Liver (tissue), 9 donors: Measurements from ENCODE around the gene NLRP5. TPM values are rescaled to one million over a fixed set of nuclear protein-coding genes. Genes with fewer than 3 reads are reported as not detected.

ENCODE experiments used
- DNase-seq: peaks from one replicate; pipeline ENCODE4 v3.0.0-alpha.2; 2017; ENCODE audit warnings: low spot score
- H3K27ac ChIP-seq, 2 donors: one replicate each; pipeline ENCODE4 v1.7.0; 2013; ENCODE audit warnings: inconsistent platforms in 2 of 2, low read length in 2 of 2, control low read depth in 1 of 2, low read depth in 1 of 2, mild to moderate bottlenecking in 1 of 2
- H3K27me3 ChIP-seq, 4 donors: one replicate each; pipeline versions ENCODE4 v1.6.1 to v1.7.0; 2013; ENCODE audit warnings: low read length in 3 of 4, inconsistent platforms in 1 of 4, mild to moderate bottlenecking in 1 of 4, moderate library complexity in 1 of 4; ENCODE audit not compliant: control insufficient read depth in 4 of 4, insufficient read depth in 4 of 4
- H3K36me3 ChIP-seq, 4 donors: one replicate each; pipeline versions ENCODE4 v1.6.1 to v1.7.0; 2013; ENCODE audit warnings: low read length in 3 of 4, mild to moderate bottlenecking in 3 of 4, low read depth in 1 of 4, moderate library complexity in 1 of 4; ENCODE audit not compliant: control insufficient read depth in 4 of 4, insufficient read depth in 3 of 4
- H3K4me1 ChIP-seq, 4 donors: one replicate each; pipeline versions ENCODE4 v1.6.1 to v1.7.0; 2013; ENCODE audit warnings: low read length in 3 of 4, mild to moderate bottlenecking in 3 of 4, moderate library complexity in 1 of 4; ENCODE audit not compliant: control insufficient read depth in 4 of 4, insufficient read depth in 4 of 4
- H3K4me3 ChIP-seq, 3 donors: one replicate each; pipeline versions ENCODE4 v1.6.1 to v1.7.0; 2013; ENCODE audit warnings: low read length in 3 of 3, control low read depth in 1 of 3, low read depth in 1 of 3, mild to moderate bottlenecking in 1 of 3
- H3K9ac ChIP-seq, 2 donors: one replicate each; pipeline ENCODE4 v1.7.0; 2013; ENCODE audit warnings: low read length in 2 of 2, mild to moderate bottlenecking in 2 of 2, moderate library complexity in 2 of 2, control low read depth in 1 of 2, low read depth in 1 of 2
- H3K9me3 ChIP-seq, 4 donors: one replicate each; pipeline versions ENCODE4 v1.6.1 to v1.7.0; 2013; ENCODE audit warnings: low read length in 3 of 4; ENCODE audit not compliant: control insufficient read depth in 4 of 4
- EGR1 ChIP-seq, 2 donors: IDR thresholded peaks; 2 replicates each; pipeline ENCODE4 v1.6.1; 2016 to 2018; ENCODE audit warnings: antibody characterized with exemption in 2 of 2, low read depth in 2 of 2
- FOXA1 ChIP-seq: IDR thresholded peaks from 2 replicates; pipeline ENCODE4 v1.6.1; 2016; ENCODE audit warnings: antibody characterized with exemption
- FOXA2 ChIP-seq: IDR thresholded peaks from 2 replicates; pipeline ENCODE4 v1.6.1; 2016; ENCODE audit warnings: antibody characterized with exemption
- GABPA ChIP-seq, 2 donors: IDR thresholded peaks in 1 of 2; conservative IDR thresholded peaks in 1 of 2; 2 replicates each; pipeline ENCODE4 v1.6.1; 2016; ENCODE audit warnings: antibody characterized with exemption in 2 of 2, mild to moderate bottlenecking in 1 of 2, moderate library complexity in 1 of 2
- HNF4A ChIP-seq, 2 donors: conservative IDR thresholded peaks; 2 replicates each; pipeline ENCODE4 v1.6.1; 2016; ENCODE audit warnings: antibody characterized with exemption in 2 of 2, mild to moderate bottlenecking in 2 of 2
- HNF4G ChIP-seq: IDR thresholded peaks from 2 replicates; pipeline ENCODE4 v1.6.1; 2016; ENCODE audit warnings: antibody characterized with exemption
- JUND ChIP-seq, 2 donors: IDR thresholded peaks; 2 replicates each; pipeline ENCODE4 v1.6.1; 2016; ENCODE audit warnings: antibody characterized with exemption in 2 of 2
- NR2F2 ChIP-seq: IDR thresholded peaks from 2 replicates; pipeline ENCODE4 v1.6.1; 2016; ENCODE audit warnings: antibody characterized with exemption
- RAD21 ChIP-seq, 2 donors: IDR thresholded peaks; 2 replicates each; pipeline ENCODE4 v1.6.1; 2016; ENCODE audit warnings: antibody characterized with exemption in 2 of 2, mild to moderate bottlenecking in 2 of 2
- REST ChIP-seq: IDR thresholded peaks from 2 replicates; pipeline ENCODE4 v1.6.1; 2016; ENCODE audit warnings: antibody characterized with exemption, mild to moderate bottlenecking
- RXRA ChIP-seq, 2 donors: IDR thresholded peaks; 2 replicates each; pipeline ENCODE4 v1.6.1; 2017 to 2018; ENCODE audit warnings: antibody characterized with exemption in 2 of 2, mild to moderate bottlenecking in 1 of 2
- SP1 ChIP-seq: IDR thresholded peaks from 2 replicates; pipeline ENCODE4 v1.6.1; 2018; ENCODE audit warnings: antibody characterized with exemption, mild to moderate bottlenecking
- TAF1 ChIP-seq: conservative IDR thresholded peaks from 2 replicates; pipeline ENCODE4 v1.6.1; 2016; ENCODE audit warnings: antibody characterized with exemption, mild to moderate bottlenecking
- YY1 ChIP-seq: IDR thresholded peaks from 2 replicates; pipeline ENCODE4 v1.6.1; 2016; ENCODE audit warnings: antibody characterized with exemption, mild to moderate bottlenecking
- WGBS: extraction: QIAGEN DNeasy Blood & Tissue Kit; methylation state at CpG from one replicate; pipeline ENCODE4 v1.1.7; 2013; 5-methylcytosine and 5-hydroxymethylcytosine counted together
- polyA plus RNA-seq, 2 donors: library from polyadenylated mRNA; stranded (reverse) in 1 of 2; unstranded in 1 of 2; fragments of 200-250 nt in 1 of 2; fragments of >200 nt in 1 of 2; fragmentation: Nextera tagmentation in 1 of 2; extraction: Ambion mirVana in 1 of 2; gene quantifications; one replicate each; pipeline versions ENCODE4 v1.2.1 to v1.2.3, GENCODE V29; 2013 to 2015
- total RNA-seq, 2 donors: library from RNA; depleted of rRNA; stranded (reverse); fragments of >200 nt; gene quantifications; one replicate each; pipeline ENCODE4 v1.2.3, GENCODE V29; 2014
- TF ChIP-seq, protein P1 (sequence below): IDR thresholded peaks from 2 replicates; pipeline ENCODE4 v1.6.1; 2016; ENCODE audit warnings: antibody characterized with exemption
- TF ChIP-seq, protein P2 (sequence below): IDR thresholded peaks from 2 replicates; pipeline ENCODE4 v1.6.1; 2016; ENCODE audit warnings: antibody characterized with exemption
- TF ChIP-seq, protein P3 (sequence below): IDR thresholded peaks from 2 replicates; pipeline ENCODE4 v1.6.1; 2016; ENCODE audit warnings: antibody characterized with exemption
- TF ChIP-seq, protein P4 (sequence below): fragments of 150-350 bp; IDR thresholded peaks from 2 replicates; pipeline ENCODE4 v1.5.1; 2017; ENCODE audit warnings: improper control_type of control experiment, low read depth, low read length; ENCODE audit not compliant: missing input control
- donor health status: healthy.
- donor health status: healthy.
- donor health status: healthy.
- donor health status: healthy.
- donor health status: healthy.

Gene NLRP5
- total and polyA plus RNA-seq, 4 donors = not detected

DNA sequence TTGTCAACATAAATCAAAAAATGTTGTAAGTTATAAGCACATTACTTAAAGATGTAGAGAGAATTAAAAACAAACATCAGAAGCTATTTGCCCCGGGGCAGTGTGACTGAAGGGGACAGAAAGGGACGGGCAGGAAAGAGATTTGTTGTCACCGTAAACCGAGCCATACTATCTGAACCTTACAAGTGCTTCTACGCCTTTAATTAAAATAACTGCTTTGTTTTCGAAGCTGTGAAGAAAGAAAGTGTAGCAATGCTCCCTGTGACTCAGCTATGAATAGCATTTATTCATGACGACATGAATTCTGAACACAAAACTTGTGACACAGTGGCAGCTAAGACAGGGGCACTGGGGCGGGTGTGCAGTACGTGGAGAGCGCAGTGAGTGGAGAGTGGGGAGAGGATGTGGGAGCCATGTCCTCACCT, 104.5 kb downstream of the NLRP5 start:
- WGBS = 92% methylated on average over 10 of the region's 10 CpGs
- Histone ChIP-seq H3K9me3 (no peaks in the 10 kb centered on the region), H3K27me3 (no peaks in the 10 kb centered on the region), H3K36me3 (peaks cover 6 to 19% (median 10%) of the 10 kb centered on the region in 4 donors), H3K9ac (no peak overlapping the region), H3K4me1 (no peaks in the 10 kb centered on the region), H3K27ac (no peak overlapping the region), H3K4me3 (no peak overlapping the region)
- DNase-seq = no peak
- TF ChIP-seq JUND (IDR thresholded peaks at IDR 0.05) (no peak), SP1 (no peak), FOXA1 (no peak), HNF4A (conservative IDR thresholded peaks at IDR 0.05) (no peak), FOXA2 (no peak), RAD21 (IDR thresholded peaks at IDR 0.05) (no peak), HNF4G (no peak)
- TF ChIP-seq, protein P1, sequence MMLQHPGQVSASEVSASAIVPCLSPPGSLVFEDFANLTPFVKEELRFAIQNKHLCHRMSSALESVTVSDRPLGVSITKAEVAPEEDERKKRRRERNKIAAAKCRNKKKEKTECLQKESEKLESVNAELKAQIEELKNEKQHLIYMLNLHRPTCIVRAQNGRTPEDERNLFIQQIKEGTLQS = no peak
- TF ChIP-seq, protein P2, sequence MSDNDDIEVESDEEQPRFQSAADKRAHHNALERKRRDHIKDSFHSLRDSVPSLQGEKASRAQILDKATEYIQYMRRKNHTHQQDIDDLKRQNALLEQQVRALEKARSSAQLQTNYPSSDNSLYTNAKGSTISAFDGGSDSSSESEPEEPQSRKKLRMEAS = no peak
- TF ChIP-seq, protein P3, sequence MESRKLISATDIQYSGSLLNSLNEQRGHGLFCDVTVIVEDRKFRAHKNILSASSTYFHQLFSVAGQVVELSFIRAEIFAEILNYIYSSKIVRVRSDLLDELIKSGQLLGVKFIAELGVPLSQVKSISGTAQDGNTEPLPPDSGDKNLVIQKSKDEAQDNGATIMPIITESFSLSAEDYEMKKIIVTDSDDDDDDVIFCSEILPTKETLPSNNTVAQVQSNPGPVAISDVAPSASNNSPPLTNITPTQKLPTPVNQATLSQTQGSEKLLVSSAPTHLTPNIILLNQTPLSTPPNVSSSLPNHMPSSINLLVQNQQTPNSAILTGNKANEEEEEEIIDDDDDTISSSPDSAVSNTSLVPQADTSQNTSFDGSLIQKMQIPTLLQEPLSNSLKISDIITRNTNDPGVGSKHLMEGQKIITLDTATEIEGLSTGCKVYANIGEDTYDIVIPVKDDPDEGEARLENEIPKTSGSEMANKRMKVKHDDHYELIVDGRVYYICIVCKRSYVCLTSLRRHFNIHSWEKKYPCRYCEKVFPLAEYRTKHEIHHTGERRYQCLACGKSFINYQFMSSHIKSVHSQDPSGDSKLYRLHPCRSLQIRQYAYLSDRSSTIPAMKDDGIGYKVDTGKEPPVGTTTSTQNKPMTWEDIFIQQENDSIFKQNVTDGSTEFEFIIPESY = no peak

DNA sequence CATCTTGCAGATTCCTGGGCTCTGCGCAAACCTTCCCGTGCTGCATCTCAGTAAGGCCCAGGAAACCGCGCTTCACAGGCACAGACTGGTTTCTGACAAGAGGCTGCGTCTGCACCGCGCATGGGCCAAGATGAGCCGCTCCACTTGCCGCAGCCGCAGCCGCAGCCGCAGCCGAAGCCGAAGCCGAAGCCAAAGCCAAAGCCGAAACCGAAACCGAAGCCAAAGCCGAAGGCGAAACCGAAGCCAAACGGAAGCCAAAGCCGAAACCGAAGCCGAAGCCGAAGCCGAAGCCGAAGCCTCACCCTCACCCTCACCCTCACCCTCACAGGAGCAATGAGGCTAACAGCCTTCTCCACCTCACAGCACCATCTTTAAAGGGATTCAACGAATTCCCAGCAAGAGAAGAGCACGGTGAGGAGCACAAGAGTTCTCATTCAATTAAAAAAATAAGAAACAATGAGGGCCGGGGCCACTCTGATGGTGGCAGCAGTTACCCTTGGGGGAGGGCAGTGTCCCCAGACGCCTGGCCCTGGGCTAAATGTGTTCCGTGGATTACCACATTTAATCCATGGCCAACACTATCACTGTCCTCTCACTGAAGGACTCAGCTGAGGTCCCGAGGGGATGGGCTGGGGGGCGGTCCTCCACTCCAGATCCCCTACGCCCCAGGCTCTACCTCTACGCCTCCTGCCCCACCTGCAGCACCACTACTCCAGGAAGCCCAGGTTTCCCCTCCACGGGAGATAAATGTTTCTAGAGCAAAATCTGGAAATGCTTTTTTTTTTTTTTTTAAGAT, 105.4 kb downstream of the NLRP5 start:
- 86% methylated on average over 38 of the region's 38 CpGs for WGBS
- Histone ChIP-seq H3K4me3 (no peak overlapping the region), H3K27ac (no peak overlapping the region)

More for the DNA sequence above, 105.4 kb downstream of the NLRP5 start:
- H3K9me3 ChIP-seq = no peaks in the 10 kb centered on the region
- H3K36me3 ChIP-seq = peaks cover 6 to 19% (median 8%) of the 10 kb centered on the region in 4 donors
- no peak for DNase-seq
- no peaks in the 10 kb centered on the region for H3K27me3 ChIP-seq
- no peak overlapping the region for H3K9ac ChIP-seq
- no peaks in the 10 kb centered on the region for H3K4me1 ChIP-seq
- TF ChIP-seq EGR1 (IDR thresholded peaks at IDR 0.05; ENCODE audit: low read depth in 2 of 2) = no peak
- TF ChIP-seq, protein P2 = no peak
- no peak for TF ChIP-seq SP1
- TF ChIP-seq HNF4G = no peak
- TF ChIP-seq GABPA (IDR thresholded peaks at IDR 0.05 in 1 of 2, conservative IDR thresholded peaks at IDR 0.05 in 1 of 2) = no peak
- no peak for TF ChIP-seq RXRA (IDR thresholded peaks at IDR 0.05)
- no peak for TF ChIP-seq YY1
- TF ChIP-seq HNF4A (conservative IDR thresholded peaks at IDR 0.05) = no peak
- TF ChIP-seq FOXA1 = no peak
- no peak for TF ChIP-seq REST
- TF ChIP-seq, protein P1 = no peak
- TF ChIP-seq, protein P3 = no peak
- no peak for TF ChIP-seq FOXA2
- TF ChIP-seq NR2F2 = no peak
- no peak for TF ChIP-seq JUND (IDR thresholded peaks at IDR 0.05)
- TF ChIP-seq, protein P4, sequence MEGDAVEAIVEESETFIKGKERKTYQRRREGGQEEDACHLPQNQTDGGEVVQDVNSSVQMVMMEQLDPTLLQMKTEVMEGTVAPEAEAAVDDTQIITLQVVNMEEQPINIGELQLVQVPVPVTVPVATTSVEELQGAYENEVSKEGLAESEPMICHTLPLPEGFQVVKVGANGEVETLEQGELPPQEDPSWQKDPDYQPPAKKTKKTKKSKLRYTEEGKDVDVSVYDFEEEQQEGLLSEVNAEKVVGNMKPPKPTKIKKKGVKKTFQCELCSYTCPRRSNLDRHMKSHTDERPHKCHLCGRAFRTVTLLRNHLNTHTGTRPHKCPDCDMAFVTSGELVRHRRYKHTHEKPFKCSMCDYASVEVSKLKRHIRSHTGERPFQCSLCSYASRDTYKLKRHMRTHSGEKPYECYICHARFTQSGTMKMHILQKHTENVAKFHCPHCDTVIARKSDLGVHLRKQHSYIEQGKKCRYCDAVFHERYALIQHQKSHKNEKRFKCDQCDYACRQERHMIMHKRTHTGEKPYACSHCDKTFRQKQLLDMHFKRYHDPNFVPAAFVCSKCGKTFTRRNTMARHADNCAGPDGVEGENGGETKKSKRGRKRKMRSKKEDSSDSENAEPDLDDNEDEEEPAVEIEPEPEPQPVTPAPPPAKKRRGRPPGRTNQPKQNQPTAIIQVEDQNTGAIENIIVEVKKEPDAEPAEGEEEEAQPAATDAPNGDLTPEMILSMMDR = no peak
- TF ChIP-seq TAF1 = no peak
